AG04449 (cell line): ENCODE data around the gene PIK3R5.
"Not testable (repeated sequence)": the region's sequence is repeated elsewhere in the genome, so short reads cannot be mapped to it uniquely, and the experiment has no call there.

ENCODE experiments used
- CTCF ChIA-PET: fragments of 350-600 bp; formaldehyde crosslinking; extraction: SDS; loops from one replicate; lab custom pipeline; 2021; ENCODE audit warnings: antibody characterized with exemption; lab: Yijun Ruan, JAX
- POLR2A ChIA-PET: fragments of 400-600, 350-600 bp; formaldehyde crosslinking; extraction: SDS; loops from one replicate; lab custom pipeline; 2020; ENCODE audit warnings: antibody characterized with exemption, inconsistent platforms; lab: Yijun Ruan, JAX
- DNase-seq: peaks from one replicate; pipeline ENCODE4 v3.0.0-alpha.2; 2010; ENCODE audit warnings: low read depth, low spot score
- H3K4me3 ChIP-seq: 2 replicates; pipeline ENCODE4 v1.5.1; 2011; ENCODE audit warnings: low read depth, mild to moderate bottlenecking, control low read depth, low read length
- TF ChIP-seq, protein P1 (sequence below): IDR thresholded peaks from one replicate; pipeline ENCODE4 v1.5.1; 2011; ENCODE audit warnings: mild to moderate bottlenecking, moderate library complexity, low read length, control low read depth, inconsistent platforms; ENCODE audit not compliant: insufficient read depth; ENCODE audit errors: missing control alignments

PIK3R5 gene

DNA sequence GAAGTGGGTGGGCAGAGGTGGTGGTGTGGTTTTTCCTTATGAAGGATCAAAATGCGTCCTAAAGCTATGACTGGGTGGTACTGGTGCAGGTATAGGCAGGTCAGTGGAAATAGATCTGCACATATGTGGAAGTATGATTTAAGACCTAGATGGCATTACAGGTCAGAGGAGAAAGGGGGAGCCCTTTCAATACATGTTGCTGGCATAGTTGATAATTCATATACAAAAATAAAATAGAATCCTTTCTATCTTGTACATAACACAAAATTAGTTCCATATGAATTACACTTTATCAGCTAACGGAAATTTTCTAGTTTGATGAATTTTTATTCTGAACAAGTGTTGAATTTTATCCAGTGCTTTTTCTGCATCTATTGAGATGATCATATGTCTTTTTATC, 20.8 kb upstream of the PIK3R5 start:
- POLR2A ChIA-PET: no interaction called here
- CTCF ChIA-PET: interaction anchor here (1.2 to 2.2 kb wide), 2 partner anchors 12 to 536 kb away, joined by 3 to 6 read pairs; no protein-coding TSS in a partner anchor
- TF ChIP-seq, protein P1, sequence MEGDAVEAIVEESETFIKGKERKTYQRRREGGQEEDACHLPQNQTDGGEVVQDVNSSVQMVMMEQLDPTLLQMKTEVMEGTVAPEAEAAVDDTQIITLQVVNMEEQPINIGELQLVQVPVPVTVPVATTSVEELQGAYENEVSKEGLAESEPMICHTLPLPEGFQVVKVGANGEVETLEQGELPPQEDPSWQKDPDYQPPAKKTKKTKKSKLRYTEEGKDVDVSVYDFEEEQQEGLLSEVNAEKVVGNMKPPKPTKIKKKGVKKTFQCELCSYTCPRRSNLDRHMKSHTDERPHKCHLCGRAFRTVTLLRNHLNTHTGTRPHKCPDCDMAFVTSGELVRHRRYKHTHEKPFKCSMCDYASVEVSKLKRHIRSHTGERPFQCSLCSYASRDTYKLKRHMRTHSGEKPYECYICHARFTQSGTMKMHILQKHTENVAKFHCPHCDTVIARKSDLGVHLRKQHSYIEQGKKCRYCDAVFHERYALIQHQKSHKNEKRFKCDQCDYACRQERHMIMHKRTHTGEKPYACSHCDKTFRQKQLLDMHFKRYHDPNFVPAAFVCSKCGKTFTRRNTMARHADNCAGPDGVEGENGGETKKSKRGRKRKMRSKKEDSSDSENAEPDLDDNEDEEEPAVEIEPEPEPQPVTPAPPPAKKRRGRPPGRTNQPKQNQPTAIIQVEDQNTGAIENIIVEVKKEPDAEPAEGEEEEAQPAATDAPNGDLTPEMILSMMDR: no peak
- H3K4me3 ChIP-seq: no peak overlapping the region
- DNase-seq: no peak

DNA sequence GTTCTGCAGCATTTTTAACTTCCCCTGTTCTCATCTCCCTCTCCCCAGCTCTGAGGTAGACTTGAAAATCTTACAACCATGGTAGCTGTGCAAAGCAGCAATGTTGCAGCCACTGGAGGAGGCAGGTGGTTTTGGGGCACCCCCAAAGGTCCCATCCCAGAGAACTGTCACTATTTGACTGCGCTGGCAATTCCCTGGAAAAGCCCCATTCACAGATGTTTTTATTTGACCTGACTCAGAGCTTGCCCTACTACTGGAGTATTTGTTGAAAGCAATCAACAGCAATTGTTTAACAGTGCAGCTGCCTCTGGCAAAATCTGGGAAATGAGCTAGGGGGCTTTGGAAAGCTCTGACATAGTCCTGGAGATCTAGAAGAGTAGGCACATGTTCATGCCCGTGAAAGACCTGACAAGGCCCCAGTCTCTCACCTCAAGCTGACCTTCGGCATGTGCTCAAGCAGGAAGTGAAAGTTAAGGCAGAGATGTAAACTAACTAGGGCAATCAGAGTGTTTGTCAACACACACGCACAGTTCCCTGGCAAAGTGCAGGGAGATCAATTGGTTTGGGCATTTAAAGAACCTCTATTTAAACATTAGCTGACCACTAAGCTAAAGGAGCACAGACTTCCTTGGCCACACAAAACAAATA, 19.7 kb upstream of the PIK3R5 start:
- no peak overlapping the region for H3K4me3 ChIP-seq
- ChIA-PET POLR2A (no interaction called here), CTCF (interaction anchor here (1.2 to 2.2 kb wide), 3 partner anchors 10 to 537 kb away, joined by 3 to 6 read pairs (median 5); no protein-coding TSS in a partner anchor)
- TF ChIP-seq, protein P1: no peak
- no peak for DNase-seq

DNA sequence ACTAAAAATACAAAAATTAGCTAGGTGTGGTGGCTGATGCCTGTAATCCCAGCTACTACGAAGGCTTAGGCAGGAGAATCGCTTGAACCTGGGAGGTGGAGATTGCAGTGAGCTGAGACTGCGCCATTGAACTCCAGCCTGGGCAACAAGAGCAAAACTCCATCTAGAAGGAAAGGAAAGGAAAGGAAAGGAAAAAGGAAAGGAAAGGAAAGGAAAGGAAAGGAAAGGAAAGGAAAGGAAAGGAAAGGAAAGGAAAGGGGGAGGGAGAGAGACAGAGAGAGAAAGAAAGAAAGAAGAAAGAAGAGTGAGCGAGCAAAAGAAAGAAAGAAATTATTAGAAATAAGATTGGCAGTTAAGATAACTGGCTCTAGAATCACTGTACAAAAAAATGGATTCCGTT, 18.7 kb upstream of the PIK3R5 start:
- H3K4me3 ChIP-seq, POLR2A ChIA-PET, DNase-seq: not testable (repeated sequence)
- CTCF ChIA-PET: interaction anchor here (1.2 to 2.2 kb wide), 2 partner anchors 11 to 538 kb away, joined by 5 to 6 read pairs; no protein-coding TSS in a partner anchor

DNA sequence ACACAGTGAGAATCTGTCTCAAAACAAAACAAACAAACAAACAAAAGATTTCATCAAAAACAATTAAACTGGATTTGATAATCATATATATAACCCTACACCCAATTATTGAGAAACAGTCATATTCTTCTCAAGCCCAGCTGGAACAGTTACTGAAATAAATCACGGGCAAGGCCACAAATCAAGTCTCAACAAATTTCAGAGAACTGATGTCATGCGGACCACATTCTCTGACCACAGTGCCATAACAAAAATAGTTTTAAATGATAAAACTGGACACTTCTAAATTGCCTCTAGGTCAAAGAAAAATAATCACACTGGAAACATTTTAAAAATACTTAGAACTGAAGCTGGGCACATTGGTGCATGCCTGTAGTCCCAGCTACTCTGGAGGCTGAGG, 15.9 kb upstream of the PIK3R5 start:
- ChIA-PET POLR2A (no interaction called here), CTCF (interaction anchor here (1.2 kb wide), 1 partner anchor 14 kb away, joined by 3 read pairs; no protein-coding TSS in a partner anchor)
- H3K4me3 ChIP-seq: no peak overlapping the region
- TF ChIP-seq, protein P1: no peak
- no peak for DNase-seq

DNA sequence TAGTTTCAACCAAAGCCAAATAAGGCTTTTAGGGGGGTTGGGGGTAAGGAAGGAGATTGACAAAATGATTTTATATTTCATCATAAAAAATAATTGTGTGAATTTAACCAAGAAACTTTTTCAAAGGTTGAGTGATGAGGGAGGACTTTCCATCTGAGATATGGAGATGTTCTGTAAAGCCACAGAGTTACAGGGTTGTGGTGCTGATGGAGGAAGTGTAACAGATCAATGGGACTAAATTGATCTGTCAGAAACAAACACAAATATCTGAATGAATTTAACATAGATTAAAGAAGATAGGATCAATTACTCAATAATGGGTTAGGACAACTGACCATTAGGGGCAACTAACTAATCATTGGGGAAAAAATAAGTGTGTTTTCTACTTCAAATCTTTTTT, 14.2 kb upstream of the PIK3R5 start:
- ChIA-PET POLR2A (no interaction called here), CTCF (no interaction called here)
- H3K4me3 ChIP-seq: no peak overlapping the region
- TF ChIP-seq, protein P1: no peak
- no peak for DNase-seq

DNA sequence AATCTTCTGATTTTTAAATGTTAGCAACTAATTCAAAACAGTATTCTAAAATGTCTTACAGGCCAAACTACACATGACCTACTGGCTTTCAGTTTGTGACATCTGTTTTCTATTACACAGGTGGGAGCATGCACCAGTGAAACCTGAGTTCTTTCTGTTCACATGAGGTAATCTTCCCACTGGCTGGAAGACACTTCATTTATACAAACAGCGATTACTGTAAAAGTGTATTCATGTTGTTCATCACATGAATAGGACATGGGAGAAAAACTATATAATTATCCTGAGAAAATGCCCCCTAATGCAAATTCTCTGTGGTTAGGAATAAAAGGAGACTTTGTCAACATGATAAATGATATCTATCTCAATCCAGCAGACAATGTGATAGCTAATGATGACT, 11.1 kb upstream of the PIK3R5 start:
- no peak for DNase-seq
- ChIA-PET POLR2A (no interaction called here), CTCF (no interaction called here)
- no peak overlapping the region for H3K4me3 ChIP-seq
- TF ChIP-seq, protein P1: no peak
